ENCODE data around the gene ITGA1.

The ITGA1 gene

GRCh38 chr5:52952483-52952882 is 164.8 kb downstream of the ITGA1 start:
- Histone ChIP-seq H3K9me3 (replicated peaks; ENCODE audit: insufficient read depth, low read length) (no peaks in the 10 kb centered on the region), H3K9ac (ENCODE audit: low read length) (no peak overlapping the region), H3K4me3 (ENCODE audit: low read length) (no peak overlapping the region), H3K4me1 (ENCODE audit: low read length) (no peaks in the 10 kb centered on the region), H3K79me2 (ENCODE audit: low read length) (no peaks in the 10 kb centered on the region), H4K20me1 (ENCODE audit: insufficient read depth, low read length) (no peaks in the 10 kb centered on the region), H3K27me3 (replicated peaks; ENCODE audit: insufficient read depth, low read length) (no peaks in the 10 kb centered on the region), H2AFZ (ENCODE audit: low read length) (no peak overlapping the region), H3K4me2 (ENCODE audit: low read depth, low read length) (no peak overlapping the region), H3K36me3 (replicated peaks; ENCODE audit: insufficient read depth, low read length) (no peaks in the 10 kb centered on the region), H3F3A (ENCODE audit: insufficient read depth, low read length) (no peaks in the 10 kb centered on the region), H3K27ac (ENCODE audit: low read length) (no peak overlapping the region), H3K9me2 (replicated peaks; ENCODE audit: insufficient read depth, low read length) (no peaks in the 10 kb centered on the region)
- TF ChIP-seq EZH2phosphoT487 (IDR thresholded peaks at IDR 0.05; ENCODE audit: low read length) (no peak), CTCF (IDR thresholded peaks at IDR 0.05; ENCODE audit: low read length) (no peak), EZH2 (optimal IDR thresholded peaks at IDR 0.05; ENCODE audit: low read depth, low read length) (no peak)
- no peak for DNase-seq

DNA sequence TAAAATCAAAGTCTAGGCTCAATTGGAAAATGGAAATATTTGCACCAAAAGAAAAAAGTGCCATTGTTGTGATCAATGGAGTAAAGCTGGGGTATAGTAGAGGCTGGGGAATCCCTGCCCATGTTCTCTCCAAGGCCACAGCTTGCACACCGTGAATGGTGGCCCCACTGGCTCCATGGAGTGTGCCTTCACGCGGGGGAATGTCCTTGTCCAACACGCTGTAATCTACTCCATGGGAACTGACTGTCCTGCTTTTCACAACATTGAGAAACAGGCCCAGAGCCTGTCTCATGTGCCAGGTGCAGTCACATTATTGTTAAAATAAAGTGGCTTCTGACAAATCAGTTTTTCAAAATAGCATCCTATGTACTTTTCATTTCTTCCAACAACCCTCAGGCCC is 168.3 kb downstream of the ITGA1 start:
- Histone ChIP-seq H3K9me3 (replicated peaks; ENCODE audit: insufficient read depth, low read length) (no peaks in the 10 kb centered on the region), H3K36me3 (replicated peaks; ENCODE audit: insufficient read depth, low read length) (no peaks in the 10 kb centered on the region), H3K4me2 (ENCODE audit: low read depth, low read length) (no peak overlapping the region), H3K4me3 (ENCODE audit: low read length) (no peak overlapping the region), H3K27me3 (replicated peaks; ENCODE audit: insufficient read depth, low read length) (no peaks in the 10 kb centered on the region), H2AFZ (ENCODE audit: low read length) (no peak overlapping the region), H3K9me2 (replicated peaks; ENCODE audit: insufficient read depth, low read length) (no peaks in the 10 kb centered on the region), H4K20me1 (ENCODE audit: insufficient read depth, low read length) (no peaks in the 10 kb centered on the region), H3K27ac (ENCODE audit: low read length) (no peak overlapping the region), H3F3A (ENCODE audit: insufficient read depth, low read length) (no peaks in the 10 kb centered on the region), H3K79me2 (ENCODE audit: low read length) (no peaks in the 10 kb centered on the region), H3K4me1 (ENCODE audit: low read length) (no peaks in the 10 kb centered on the region), H3K9ac (ENCODE audit: low read length) (no peak overlapping the region)
- no peak for DNase-seq
- TF ChIP-seq EZH2phosphoT487 (IDR thresholded peaks at IDR 0.05; ENCODE audit: low read length) (no peak), EZH2 (optimal IDR thresholded peaks at IDR 0.05; ENCODE audit: low read depth, low read length) (no peak), CTCF (IDR thresholded peaks at IDR 0.05; ENCODE audit: low read length) (no peak)

DNA sequence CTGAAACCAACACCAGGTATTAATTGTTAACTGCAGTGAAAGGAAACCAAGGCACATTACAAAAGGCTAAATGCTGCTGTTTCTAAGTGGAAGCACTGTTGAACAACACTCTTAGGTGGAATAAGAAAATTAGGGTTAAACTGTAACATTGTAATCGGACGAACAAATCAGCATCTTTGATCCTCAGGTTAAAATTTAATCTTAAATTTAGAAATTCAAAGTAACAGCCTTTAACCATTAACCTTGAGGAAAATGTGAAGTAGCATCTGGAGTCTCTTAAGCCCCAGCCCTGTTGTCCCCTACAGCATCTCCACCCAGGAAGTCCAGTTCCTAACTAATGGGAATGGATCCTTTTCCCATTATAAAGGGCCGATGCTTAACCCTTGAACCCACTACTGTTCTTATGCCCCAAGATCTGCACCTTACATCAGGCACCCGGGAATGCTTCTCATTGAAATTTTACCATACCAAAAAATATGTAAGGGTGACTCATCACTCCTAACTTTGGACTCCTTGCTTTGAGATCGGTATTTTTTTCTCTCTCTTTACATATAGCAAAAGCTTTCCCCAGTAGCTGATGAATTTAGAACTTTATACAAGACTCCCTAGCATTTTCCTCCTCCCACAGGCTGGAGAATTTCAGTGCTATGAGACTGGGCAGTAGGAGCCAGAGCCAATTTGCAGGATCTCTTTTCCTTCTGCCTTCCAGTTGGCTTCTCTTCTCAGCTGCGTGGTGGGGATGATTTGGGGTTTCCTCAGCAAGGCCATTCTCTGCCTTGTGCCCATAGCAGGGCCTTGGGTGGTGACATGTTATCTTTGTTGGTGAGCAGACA is 169.4 kb downstream of the ITGA1 start:
- Histone ChIP-seq H3K9me3 (replicated peaks; ENCODE audit: insufficient read depth, low read length) (no peaks in the 10 kb centered on the region), H3K4me1 (ENCODE audit: low read length) (no peaks in the 10 kb centered on the region), H3K27ac (ENCODE audit: low read length) (no peak overlapping the region), H3F3A (ENCODE audit: insufficient read depth, low read length) (no peaks in the 10 kb centered on the region), H3K4me3 (ENCODE audit: low read length) (no peak overlapping the region), H4K20me1 (ENCODE audit: insufficient read depth, low read length) (no peaks in the 10 kb centered on the region), H3K9me2 (replicated peaks; ENCODE audit: insufficient read depth, low read length) (no peaks in the 10 kb centered on the region), H3K4me2 (ENCODE audit: low read depth, low read length) (no peak overlapping the region), H2AFZ (ENCODE audit: low read length) (no peak overlapping the region), H3K27me3 (replicated peaks; ENCODE audit: insufficient read depth, low read length) (no peaks in the 10 kb centered on the region), H3K9ac (ENCODE audit: low read length) (no peak overlapping the region), H3K79me2 (ENCODE audit: low read length) (no peaks in the 10 kb centered on the region), H3K36me3 (replicated peaks; ENCODE audit: insufficient read depth, low read length) (no peaks in the 10 kb centered on the region)
- TF ChIP-seq EZH2 (optimal IDR thresholded peaks at IDR 0.05; ENCODE audit: low read depth, low read length) = no peak
- no peak for DNase-seq

- no peak overlapping the region for H3K27ac ChIP-seq (ENCODE audit: low read length)
- H3K27me3 ChIP-seq (replicated peaks; ENCODE audit: insufficient read depth, low read length) = no peaks in the 10 kb centered on the region
- no peak for DNase-seq
Measured at GRCh38 chr5:52961274-52961681, 173.6 kb downstream of the ITGA1 start.

More at GRCh38 chr5:52961274-52961681, 173.6 kb downstream of the ITGA1 start:
- no peaks in the 10 kb centered on the region for H3F3A ChIP-seq (ENCODE audit: insufficient read depth, low read length)
- H3K9ac ChIP-seq (ENCODE audit: low read length) = no peak overlapping the region
- no peaks in the 10 kb centered on the region for H3K36me3 ChIP-seq (replicated peaks; ENCODE audit: insufficient read depth, low read length)
- TF ChIP-seq EZH2phosphoT487 (IDR thresholded peaks at IDR 0.05; ENCODE audit: low read length) (no peak), CTCF (IDR thresholded peaks at IDR 0.05; ENCODE audit: low read length) (no peak), EZH2 (optimal IDR thresholded peaks at IDR 0.05; ENCODE audit: low read depth, low read length) (no peak)
- no peak overlapping the region for H3K4me3 ChIP-seq (ENCODE audit: low read length)
- H3K79me2 ChIP-seq (ENCODE audit: low read length) = no peaks in the 10 kb centered on the region
- no peaks in the 10 kb centered on the region for H3K4me1 ChIP-seq (ENCODE audit: low read length)
- H3K9me3 ChIP-seq (replicated peaks; ENCODE audit: insufficient read depth, low read length) = no peaks in the 10 kb centered on the region
- H3K4me2 ChIP-seq (ENCODE audit: low read depth, low read length) = no peak overlapping the region
- no peak overlapping the region for H2AFZ ChIP-seq (ENCODE audit: low read length)
- no peaks in the 10 kb centered on the region for H4K20me1 ChIP-seq (ENCODE audit: insufficient read depth, low read length)
- H3K9me2 ChIP-seq (replicated peaks; ENCODE audit: insufficient read depth, low read length) = no peaks in the 10 kb centered on the region
